Measurements from ENCODE around the gene DCAF15.

DNA sequence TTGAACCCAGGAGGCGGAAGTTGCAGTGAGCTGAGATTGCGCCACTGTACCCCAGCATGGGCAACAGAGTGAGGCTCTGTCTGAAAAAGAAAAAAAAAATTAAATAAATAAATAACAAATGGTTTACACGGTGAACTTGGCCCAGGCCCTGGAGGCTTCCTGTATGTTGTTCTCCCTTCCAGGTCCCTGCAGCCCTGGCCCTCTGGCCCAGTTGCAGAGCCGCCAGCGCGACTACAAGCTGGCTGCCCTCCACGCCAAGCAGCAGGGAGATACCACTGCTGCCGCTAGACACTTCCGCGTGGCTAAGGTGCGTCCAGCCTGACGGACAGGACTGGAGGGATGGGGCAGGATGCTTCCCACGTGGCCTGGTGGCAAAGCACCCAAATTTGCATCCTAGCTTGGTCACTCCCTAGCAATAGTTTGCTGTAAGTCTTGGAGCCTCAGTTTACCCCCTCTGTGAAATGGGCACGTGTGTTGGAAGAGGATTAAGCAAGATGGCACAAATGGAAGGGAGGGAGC lies 34.4 kb upstream of the DCAF15 start:
- TF ChIP-seq, protein P1, sequence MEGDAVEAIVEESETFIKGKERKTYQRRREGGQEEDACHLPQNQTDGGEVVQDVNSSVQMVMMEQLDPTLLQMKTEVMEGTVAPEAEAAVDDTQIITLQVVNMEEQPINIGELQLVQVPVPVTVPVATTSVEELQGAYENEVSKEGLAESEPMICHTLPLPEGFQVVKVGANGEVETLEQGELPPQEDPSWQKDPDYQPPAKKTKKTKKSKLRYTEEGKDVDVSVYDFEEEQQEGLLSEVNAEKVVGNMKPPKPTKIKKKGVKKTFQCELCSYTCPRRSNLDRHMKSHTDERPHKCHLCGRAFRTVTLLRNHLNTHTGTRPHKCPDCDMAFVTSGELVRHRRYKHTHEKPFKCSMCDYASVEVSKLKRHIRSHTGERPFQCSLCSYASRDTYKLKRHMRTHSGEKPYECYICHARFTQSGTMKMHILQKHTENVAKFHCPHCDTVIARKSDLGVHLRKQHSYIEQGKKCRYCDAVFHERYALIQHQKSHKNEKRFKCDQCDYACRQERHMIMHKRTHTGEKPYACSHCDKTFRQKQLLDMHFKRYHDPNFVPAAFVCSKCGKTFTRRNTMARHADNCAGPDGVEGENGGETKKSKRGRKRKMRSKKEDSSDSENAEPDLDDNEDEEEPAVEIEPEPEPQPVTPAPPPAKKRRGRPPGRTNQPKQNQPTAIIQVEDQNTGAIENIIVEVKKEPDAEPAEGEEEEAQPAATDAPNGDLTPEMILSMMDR (IDR thresholded peaks at IDR 0.05 in 4 of 5, conservative IDR thresholded peaks at IDR 0.05 in 1 of 5) = no peak
- TF ChIP-seq POLR2A (IDR thresholded peaks at IDR 0.05) = no peak
